Stimulated activated CD4-positive, alpha-beta T cell treated with anti-CD3 and anti-CD28 coated beads, Interleukin-12 subunit alpha, Interleukin-12 subunit beta, amount 100 ng/mL, for 4 hours (primary cell): ENCODE data around the gene CNTFR.

Experiments used
- DNase-seq: peaks from one replicate; pipeline ENCODE4 v3.0.0-alpha.2; 2020

CNTFR gene

DNA sequence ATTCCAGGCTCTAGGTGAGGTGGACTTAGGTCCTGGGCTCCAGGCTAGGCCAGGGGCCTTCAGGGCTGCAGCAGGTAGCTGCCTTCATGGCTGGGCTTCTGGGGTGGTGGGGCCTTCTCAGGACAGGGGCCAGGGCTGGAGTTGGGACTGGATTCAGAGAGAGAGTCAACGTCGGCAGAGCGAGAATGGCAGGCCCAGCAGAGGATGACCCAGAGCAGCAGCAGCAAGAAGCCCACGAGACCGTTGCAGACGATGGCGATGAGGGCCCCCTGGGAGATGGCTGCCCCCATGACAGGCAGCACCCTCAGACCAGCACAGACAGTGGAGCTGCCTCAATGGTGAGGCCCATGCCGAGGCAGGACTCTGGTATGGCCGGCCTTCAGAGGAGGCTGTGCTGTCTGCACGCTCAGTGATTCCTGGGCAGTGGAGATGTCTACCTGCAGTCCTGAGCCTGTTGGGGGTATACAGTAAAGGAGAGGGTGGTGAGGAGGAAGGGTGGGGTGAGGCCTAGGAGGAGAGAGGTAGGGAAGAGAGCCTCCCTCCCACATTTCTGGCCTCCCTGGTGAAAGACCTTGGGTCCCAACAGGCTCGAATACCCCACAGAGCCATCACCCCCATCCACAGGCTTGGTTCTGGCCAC, 68.0 kb downstream of the CNTFR start:
- DNase-seq = no peak

DNA sequence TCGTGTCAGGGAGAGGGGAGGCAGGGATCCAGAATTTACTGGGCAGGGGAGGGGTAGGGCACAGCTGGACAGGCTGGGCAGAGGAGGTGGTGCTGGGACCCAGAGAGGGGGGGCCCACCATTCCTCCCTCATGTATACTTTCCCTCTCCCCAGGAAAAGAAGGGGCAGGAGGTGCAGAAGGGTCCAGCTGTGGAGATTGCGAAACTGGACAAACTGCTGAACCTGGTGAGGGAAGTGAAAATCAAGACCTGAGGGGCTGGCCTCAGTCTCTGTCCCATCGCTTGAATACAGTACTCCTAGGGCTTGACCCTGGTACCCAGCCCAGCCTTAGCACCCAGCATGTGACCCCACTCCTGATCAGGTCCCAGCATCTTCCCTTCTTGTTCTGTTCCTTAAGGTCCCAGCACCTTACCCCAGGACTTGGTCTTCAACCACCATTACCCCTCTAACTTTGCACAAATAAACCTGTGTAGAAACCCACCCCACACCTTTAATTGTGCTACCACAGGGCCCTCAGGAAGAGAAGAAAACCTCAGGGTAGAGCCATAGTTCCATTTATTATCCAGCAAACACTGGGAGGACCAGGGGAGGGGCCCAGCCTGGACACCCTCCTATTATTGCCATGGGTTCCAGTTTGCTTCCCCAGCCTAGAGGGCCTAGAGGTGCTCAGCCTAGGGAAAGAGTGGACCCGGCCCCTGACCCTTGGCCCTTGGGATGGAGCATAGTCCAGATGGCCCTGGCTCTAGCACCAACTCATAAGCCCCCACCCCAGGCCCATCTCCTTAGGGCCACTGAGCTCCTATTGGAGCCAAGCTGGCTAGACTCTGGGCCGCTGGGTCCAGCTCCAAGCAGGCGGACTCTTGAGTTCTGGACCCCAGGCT, 68.8 kb downstream of the CNTFR start:
- no peak for DNase-seq

DNA sequence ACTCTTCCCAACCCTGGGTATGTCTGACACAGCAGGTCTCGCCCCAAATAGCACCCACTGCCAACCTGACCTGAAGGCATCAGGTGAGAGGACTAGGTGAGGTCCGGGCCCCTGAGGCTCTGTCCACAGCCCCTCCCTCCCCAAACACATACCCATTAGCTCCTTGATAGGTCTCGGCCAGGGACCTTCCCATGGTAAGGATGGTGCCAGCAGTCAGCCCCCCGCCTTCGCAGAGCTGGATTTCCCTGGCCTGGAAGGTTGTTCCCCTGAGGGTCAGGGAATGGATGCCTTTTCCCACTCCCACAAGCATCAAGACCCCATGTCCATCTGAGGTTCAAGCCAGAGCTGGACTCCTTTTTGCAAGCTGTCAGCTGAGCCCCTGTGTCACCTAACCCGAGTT, 69.4 kb downstream of the CNTFR start:
- DNase-seq = no peak

DNA sequence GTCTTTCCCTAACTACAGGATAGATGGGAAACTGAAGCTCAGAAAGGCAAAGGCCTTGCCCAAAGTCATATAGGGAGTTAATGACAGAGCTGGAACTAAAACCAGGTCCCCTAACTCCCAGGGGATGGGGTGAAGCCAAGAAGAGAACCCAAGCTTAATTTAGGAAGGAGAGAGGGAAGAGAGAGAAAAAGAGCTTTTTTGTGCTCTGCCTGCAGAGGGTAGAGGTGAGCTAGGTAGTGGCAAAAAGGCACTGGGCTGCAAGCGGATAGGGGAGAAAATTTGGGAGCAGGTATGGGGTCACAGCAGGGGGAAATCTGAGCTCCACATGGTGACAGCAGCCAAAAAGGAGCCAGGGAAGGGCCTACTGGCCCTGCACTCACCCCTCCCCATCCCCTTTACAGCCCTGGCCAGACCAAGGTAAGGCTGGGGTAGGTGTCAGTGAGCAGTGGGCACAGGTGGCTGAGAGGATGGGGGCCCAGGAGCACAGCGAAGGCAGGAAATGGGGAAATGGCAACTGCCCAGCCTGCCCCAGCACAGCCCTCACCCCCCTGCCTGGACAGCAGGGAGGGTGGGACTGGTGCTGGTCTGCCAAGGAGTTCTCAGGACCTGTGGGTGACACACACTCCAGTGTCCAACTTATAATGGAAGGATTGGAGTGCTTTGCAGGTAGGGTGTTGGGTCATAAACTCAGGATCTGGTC, 70.1 kb downstream of the CNTFR start:
- no peak for DNase-seq

DNA sequence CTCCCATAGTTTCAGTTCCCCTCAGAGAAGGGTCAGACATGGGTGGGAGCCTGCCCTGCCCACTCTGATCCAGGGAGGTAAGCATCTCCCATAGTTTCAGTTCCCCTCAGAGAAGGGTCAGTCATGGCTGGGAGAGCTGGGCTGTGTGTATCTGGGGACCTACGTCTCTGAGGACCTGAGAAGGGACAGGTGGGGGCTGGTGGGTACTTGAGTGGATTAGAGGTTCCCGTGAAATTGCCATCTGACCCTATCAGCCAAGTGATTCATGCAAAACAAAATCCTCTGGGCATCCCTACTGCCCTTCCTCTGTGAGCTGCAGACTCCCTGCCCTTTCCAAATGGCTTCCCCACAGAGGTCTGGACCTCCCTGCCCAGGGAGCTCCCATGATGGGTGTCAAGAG, 70.6 kb downstream of the CNTFR start:
- DNase-seq = no peak

DNA sequence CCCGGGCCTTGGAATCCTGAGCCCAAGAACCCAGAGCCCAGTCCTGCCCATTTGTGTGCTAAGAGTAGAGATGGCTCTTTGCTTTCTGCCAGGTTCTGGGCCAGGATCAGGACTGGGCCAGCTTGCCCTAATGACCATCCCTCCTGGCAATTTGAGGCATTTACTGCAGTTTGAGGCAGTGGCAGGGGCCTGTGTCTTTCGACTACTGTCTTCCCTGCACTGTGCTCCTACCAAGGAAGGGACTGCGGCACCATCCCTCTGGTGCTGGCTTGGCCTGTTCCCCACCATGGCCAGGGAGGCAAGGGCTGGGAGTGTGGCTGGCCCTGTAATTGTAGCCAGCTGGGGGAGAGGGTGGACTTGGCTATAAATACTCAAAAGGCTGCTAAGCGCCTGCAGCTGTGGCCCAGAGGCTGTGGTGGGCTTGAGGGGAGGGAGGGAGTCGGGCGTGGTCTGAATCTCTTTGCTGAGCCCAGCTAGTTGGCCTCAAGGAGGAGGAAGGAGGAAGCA, 71.4 kb downstream of the CNTFR start:
- DNase-seq = no peak

DNA sequence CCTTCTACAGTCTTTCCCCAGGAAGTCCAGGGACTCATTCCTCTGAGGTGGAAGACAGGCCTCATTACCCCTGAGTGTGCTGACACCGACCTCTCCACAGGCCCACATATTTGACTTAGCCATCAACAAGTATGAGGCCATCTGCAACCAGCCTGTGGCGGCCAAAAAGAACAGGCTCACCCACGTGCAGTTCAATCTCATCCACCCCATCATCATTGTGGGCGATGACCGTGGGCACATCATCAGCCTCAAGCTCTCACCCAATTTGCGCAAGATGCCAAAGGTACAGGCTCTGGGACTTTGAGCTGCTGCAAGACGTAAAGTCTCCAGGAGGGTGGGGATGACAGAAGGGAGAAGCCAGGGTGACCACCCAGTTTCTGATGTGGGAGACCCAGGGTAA, 72.3 kb downstream of the CNTFR start:
- DNase-seq = no peak

DNA sequence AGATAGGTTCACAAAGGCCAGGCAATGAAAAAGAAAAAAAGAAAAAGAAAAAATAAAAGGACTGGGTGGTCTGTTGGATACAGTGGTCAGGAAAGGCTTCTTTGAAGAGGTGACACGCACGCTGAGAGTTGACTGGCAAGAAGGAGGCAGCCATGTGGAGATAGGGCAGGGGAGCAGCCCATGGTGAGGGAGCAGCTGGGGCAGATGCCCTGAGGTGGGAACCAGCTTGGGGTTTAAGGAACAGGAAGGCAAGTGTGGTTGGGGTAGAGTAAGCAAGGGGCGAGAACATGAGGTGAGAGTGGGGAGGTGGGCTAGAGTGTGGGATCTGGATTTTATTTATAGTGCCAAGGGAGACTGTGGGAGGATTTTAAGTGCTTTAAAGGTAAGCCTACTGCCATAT, 73.6 kb downstream of the CNTFR start:
- DNase-seq = no peak

DNA sequence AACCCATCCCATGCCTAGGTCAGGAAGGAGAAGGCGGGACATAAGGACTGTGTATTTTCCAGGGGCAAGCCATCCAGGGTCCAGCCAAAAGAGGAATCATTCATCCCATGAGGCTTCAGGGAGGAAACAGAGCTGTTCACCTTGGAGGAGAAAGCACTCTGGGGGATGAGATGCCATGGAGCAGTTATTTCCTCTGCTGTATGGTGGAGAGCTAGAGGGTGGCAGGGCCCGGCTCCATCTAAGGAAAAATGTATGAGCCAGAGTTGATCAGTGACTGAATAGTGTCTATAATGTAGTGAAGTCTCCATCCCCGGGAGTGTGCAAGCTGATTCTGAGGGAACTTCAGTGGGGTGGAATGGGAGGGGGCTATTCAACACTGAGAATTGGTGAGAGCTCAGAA, 74.7 kb downstream of the CNTFR start:
- DNase-seq = no peak

DNA sequence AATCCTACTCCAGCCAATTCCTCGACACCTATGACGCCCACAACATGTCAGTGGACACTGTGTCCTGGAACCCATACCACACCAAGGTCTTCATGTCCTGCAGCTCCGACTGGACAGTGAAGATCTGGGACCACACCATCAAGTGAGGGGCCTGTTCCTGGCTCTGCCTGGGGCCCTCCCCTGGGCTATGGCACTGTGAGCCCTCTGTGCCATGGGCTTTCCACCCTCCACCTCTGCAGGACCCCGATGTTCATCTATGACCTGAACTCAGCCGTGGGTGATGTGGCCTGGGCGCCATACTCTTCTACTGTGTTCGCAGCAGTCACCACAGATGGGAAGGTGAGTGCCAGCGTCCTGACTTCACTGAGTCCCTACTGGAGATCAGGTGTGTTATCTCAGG, 75.1 kb downstream of the CNTFR start:
- no peak for DNase-seq

DNA sequence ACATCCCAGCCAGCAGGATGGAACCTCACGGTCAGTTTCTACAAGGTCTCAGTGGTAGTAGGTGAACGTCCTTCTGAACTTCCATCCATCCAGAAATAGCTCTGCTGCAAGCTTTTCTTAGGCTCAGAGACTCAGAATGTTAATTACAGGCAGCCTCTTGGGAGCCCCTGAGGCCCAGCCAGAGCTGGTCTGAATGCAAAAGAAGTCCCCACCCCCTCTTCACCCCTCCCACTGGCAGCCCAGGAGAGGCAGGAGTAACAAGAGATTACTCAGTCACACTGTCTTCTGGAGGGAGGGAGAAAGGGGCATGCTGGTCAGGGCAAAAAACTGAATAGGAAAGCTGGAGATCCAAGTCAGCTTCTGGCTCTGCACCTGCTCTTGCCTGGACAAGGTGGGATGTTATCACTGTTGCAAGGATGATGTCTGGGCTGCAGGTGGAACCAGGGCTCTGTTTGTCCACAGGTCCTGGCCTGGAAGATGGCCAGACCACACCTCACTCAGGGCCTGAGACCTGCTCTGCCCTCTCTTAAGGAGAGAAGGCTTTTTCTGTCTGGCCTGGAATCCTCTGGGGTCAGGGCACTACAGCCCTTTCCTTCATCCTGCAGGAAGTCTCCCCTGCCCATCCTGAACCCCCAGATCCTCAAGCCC, 75.8 kb downstream of the CNTFR start:
- no peak for DNase-seq

DNA sequence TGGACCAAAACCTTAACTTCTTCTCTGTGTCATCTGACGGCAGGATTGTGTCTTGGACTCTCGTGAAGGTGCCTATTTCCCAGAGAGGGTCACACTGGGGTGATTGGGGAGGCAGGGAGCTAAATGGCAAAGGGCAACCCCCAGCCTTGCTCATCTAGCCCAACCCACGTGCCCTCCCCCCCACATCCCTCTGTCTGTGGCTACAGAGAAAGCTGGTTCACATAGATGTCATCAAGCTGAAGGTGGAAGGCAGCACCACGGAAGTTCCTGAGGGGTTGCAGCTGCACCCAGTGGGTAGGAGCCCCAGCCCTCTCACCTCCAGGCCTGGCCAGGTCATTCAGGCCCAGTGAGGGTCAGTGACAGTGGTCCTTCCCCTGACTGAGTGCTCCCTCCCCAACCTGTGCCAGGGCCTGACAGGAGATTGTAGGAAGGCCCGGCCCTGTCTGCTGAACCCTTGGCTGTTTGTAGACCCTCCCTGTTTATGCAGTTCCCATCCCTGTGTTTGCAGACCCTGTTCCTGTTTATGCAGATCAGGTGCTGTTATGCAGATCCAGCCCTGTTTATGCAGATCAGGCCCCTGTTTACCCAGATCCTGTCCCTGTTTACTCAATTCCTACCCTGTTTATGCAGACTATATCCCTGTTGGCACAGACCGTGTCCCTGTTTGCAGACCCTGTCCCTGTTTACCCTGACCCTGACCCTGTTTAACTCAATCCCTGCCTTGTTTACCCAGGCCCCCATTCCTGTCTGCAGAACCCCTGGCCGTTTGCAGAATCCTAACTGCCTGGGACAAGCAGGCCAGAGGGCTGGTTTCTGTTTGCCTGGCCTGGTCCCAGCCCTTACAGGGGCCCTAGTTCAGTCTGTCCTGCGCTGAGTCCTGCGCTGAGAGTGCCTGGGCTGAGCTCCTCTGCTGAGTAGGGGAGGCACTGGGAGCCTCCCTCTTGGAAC, 77.1 kb downstream of the CNTFR start:
- no peak for DNase-seq

DNA sequence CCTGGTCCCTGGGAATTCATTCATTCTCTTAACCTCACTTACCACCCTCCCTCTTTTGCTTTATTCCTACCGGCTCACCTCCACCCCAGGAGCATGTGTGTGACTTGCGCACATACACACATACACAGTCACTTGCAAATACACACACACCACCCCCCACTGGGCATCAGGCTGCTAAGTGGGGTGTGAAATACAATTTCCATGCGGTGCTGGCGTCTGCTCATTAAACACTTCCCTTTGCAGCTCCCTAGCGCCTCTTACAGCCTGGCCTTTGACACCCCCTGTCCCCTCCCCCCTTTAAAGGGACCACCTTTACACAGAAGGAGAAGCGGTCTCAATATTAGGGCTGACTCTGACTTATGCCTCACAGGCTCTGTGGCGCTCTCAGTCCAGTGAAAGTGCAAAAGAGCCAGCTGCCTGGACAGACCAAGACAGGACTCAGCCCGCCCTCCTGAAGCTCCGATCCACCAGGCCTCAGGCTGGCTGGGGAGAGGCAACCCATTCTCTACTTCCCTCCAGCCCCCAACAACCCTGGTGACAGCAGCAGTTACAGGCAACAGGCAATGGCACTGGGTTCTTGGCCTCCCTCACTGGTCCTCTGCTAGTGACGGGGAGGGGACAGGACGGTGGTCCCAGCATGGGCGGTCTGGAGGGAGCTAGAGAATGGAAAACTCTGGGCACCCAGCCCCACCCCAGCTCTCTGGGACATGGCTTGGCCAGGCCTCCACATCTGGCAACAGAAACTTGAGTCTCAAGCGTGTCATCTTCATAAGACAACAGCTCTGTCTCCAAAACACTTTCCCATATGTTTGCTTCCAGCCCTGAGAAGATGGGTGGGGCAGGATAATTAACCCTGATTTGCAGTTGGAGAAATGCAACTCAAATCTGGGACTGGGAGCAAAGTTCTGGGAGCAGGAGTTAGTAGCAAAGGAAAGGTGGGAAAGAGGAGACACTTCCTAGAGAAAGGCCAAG, 78.7 kb downstream of the CNTFR start:
- DNase-seq = no peak

DNA sequence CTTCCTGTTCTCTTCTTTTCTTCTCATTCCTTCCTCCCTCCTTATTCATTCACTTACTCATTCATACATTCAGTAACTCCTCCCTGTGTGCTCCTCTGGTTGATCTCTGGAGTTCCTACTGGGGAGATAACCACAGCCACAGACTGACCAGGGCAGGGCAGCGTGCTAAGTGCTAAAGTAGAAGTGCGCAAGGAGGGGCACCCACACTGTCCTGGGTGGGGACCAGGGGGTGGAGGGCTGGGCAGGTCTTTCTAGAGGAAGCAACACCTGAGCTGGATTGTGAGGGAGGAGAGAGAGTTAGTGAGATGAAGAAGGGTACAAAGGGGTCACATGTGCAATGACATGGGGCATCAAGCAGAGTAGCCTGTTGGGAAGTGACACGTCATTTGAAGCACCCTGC, 80.6 kb downstream of the CNTFR start:
- no peak for DNase-seq

DNA sequence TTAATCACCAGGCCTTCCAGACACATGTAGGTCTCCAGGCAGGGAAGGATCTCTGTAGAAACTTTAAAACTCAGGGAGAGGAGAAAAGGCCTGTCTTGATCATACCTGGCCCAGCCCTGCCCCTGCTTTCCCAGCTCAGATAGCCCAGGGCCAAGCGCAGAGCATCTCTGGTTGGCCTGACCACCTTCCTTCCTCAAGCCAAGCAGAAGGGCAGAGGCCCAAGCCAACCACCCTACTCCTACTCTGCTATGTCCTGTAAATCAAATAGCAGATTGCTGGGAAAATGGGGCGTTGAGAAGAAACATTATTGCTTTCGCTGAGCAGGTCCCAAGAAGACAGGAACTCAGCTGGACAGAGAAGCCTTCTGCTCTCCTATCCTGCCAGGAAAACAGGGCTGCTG, 81.1 kb downstream of the CNTFR start:
- no peak for DNase-seq

DNA sequence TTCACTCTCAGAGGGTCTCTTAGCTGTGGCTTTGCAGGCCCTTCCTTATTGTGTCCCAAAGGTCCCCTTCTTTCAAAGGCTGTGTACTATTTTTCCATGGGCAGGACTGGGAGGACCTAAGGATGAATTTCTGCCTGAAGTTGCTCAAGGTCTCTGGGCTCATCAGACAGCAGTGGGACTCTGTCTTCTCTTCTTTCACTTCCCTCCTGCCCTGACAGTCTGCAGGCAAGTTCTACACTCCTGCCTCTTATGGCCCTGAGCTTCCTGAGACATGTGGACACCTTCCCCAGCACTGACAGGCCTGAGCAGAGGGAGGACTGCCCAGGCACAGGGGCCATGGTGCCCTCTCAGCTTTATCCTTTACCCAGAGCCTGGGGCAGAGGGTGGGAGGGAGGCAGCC, 81.6 kb downstream of the CNTFR start:
- no peak for DNase-seq

DNA sequence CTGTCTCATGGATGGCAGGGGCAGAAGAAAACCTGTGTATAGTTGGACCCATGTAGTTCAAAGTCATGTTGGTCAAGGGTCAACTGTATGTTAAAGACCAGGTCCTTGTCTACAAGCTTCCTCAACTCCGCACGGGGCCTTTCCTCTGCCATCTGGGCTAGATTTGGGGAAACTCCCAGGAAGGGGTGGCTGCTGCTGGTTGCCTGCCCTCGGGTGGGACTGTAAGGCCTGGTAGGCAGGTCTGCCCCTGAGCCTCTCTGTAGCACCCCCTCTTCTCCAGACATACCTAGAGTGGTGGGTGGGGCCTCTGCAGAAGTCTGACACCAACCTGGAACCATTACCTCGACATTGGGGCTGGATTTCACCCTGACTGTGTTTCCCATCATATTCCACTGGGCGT, 82.0 kb downstream of the CNTFR start:
- no peak for DNase-seq

DNA sequence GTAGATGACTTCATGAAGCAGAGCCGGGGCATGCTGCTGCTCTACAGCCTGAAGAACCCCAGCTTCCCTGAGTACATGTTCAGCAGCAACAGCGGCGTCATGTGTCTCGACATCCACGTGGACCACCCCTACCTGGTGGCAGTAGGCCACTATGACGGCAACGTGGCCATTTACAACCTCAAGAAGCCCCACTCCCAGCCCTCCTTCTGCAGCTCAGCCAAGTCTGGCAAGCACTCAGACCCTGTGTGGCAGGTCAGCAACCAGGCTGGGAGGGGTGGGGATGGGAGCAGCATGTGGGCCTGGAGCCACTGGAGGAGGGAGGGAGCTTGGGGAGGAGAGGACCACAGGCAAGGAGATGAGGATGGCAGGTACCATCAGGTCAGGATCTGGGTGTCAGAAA, 82.9 kb downstream of the CNTFR start:
- no peak for DNase-seq

DNA sequence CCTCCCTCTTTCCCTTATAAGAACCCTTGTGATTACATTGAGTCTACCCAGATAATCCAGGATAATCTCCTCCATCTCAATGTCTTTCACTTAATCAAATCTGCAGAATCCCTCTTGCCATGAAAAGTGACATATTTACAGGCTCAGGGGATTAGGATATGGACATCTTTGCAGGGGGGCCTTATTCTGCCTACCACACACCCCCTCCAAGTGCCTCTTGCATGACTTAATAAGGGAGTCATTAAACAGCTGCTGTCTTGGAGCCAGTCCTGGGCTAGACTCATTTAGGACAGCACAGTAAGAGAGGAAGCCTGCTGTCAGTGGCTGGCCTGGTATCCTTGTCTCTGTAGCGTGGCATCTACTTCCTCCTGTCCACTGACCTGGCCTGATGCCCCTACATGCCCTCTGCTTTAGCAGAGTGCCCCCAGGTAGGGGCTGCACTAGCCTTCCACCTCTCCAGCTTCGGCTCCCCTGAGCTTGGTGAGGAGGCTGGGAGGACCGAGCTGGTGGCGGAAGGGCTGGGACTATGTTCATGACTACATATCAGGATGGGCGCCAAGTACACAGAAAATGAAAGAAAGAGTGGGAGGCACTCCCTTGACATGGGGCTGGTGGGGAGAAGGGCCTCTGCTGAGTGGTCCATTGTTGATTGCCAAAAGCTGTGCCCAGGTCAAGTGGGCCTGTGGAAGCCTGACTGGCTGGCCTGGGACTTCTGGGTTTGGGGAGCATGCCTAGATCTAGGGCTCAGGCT, 84.0 kb downstream of the CNTFR start:
- no peak for DNase-seq

DNA sequence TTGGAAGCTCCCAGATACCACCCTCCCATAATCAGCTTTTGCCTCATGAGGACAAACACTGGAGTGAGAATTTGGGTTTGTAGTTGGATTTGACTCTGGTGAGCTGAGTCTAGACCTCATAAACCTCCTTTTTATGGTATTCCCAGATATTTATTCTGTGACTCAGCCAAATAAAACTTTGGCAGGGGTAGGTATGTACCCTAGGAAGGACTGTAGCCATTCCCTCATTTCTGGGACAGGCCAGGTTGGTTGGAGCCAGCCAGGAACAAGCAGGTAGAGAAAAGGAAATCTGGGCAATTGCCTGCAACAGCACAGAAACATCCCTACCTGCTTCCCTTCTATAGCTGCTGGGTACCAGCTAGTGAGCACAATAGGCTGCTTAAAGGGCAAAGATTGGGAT, 86.1 kb downstream of the CNTFR start:
- DNase-seq = no peak
